ENCODE data around the gene TRPC4. TPM values are rescaled to one million over a fixed set of nuclear protein-coding genes. Genes with fewer than 3 reads are reported as not detected.

TRPC4 gene
- polyA plus RNA-seq, 1 donor from 2014 or later = 8.8 TPM

DNA sequence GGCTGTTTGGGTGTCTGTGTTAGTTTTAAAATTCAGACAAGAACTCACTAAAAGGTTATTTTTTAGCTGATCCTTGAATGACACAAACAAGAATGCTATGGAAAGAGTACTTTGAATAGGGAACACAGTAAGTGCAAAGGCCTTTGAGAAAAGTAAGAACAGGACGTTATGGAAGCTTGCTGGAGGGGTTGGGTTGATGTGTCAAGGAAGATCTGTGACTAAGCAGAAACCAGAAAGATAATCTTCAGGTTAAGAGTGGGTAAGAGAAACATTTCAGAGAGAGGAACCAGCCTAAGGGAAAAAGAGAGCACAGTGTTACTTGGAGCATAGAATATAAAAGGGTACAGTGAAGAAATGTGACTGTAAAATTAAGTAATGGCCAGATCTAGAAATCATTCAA lies 41.2 kb upstream of the TRPC4 start:
- Histone ChIP-seq H3K4me3 (ENCODE audit: low read length) (no peak overlapping the region), H3K27me3 (ENCODE audit: insufficient read depth, low read depth, low read length) (no peaks in the 10 kb centered on the region), H3K9me2 (ENCODE audit: insufficient read depth, low read length) (no peaks in the 10 kb centered on the region), H4K20me1 (ENCODE audit: insufficient read depth) (no peaks in the 10 kb centered on the region), H3K9me3 (ENCODE audit: low read length) (no peaks in the 10 kb centered on the region), H2AFZ (ENCODE audit: low read depth, low read length) (no peak overlapping the region), H3K4me2 (ENCODE audit: low read length) (no peak overlapping the region), H3K36me3 (ENCODE audit: insufficient read depth, low read length) (no peaks in the 10 kb centered on the region), H3F3A (ENCODE audit: insufficient read depth, low read length, poor library complexity, severe bottlenecking) (no peaks in the 10 kb centered on the region), H3K9ac (ENCODE audit: low read length) (no peak overlapping the region), H3K27ac (ENCODE audit: low read length) (no peak overlapping the region), H3K79me2 (replicated peaks; ENCODE audit: insufficient read depth, low read length) (no peaks in the 10 kb centered on the region)
- no peak for TF ChIP-seq MXI1 (conservative IDR thresholded peaks at IDR 0.05; ENCODE audit: poor library complexity, severe bottlenecking)
- TF ChIP-seq, protein P1, sequence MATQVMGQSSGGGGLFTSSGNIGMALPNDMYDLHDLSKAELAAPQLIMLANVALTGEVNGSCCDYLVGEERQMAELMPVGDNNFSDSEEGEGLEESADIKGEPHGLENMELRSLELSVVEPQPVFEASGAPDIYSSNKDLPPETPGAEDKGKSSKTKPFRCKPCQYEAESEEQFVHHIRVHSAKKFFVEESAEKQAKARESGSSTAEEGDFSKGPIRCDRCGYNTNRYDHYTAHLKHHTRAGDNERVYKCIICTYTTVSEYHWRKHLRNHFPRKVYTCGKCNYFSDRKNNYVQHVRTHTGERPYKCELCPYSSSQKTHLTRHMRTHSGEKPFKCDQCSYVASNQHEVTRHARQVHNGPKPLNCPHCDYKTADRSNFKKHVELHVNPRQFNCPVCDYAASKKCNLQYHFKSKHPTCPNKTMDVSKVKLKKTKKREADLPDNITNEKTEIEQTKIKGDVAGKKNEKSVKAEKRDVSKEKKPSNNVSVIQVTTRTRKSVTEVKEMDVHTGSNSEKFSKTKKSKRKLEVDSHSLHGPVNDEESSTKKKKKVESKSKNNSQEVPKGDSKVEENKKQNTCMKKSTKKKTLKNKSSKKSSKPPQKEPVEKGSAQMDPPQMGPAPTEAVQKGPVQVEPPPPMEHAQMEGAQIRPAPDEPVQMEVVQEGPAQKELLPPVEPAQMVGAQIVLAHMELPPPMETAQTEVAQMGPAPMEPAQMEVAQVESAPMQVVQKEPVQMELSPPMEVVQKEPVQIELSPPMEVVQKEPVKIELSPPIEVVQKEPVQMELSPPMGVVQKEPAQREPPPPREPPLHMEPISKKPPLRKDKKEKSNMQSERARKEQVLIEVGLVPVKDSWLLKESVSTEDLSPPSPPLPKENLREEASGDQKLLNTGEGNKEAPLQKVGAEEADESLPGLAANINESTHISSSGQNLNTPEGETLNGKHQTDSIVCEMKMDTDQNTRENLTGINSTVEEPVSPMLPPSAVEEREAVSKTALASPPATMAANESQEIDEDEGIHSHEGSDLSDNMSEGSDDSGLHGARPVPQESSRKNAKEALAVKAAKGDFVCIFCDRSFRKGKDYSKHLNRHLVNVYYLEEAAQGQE (IDR thresholded peaks at IDR 0.05; ENCODE audit: borderline replicate concordance) = no peak
- TF ChIP-seq EZH2 (IDR thresholded peaks at IDR 0.05; ENCODE audit: borderline replicate concordance, insufficient read depth, low read length, poor library complexity, severe bottlenecking) = no peak
- TF ChIP-seq EP300 (conservative IDR thresholded peaks at IDR 0.05; ENCODE audit: poor library complexity, severe bottlenecking) = no peak
- TF ChIP-seq, protein P2, sequence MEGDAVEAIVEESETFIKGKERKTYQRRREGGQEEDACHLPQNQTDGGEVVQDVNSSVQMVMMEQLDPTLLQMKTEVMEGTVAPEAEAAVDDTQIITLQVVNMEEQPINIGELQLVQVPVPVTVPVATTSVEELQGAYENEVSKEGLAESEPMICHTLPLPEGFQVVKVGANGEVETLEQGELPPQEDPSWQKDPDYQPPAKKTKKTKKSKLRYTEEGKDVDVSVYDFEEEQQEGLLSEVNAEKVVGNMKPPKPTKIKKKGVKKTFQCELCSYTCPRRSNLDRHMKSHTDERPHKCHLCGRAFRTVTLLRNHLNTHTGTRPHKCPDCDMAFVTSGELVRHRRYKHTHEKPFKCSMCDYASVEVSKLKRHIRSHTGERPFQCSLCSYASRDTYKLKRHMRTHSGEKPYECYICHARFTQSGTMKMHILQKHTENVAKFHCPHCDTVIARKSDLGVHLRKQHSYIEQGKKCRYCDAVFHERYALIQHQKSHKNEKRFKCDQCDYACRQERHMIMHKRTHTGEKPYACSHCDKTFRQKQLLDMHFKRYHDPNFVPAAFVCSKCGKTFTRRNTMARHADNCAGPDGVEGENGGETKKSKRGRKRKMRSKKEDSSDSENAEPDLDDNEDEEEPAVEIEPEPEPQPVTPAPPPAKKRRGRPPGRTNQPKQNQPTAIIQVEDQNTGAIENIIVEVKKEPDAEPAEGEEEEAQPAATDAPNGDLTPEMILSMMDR (IDR thresholded peaks at IDR 0.05; ENCODE audit: poor library complexity, severe bottlenecking) = no peak
- TF ChIP-seq POLR2AphosphoS5 (IDR thresholded peaks at IDR 0.05) = no peak
- no peak for TF ChIP-seq SMC3 (conservative IDR thresholded peaks at IDR 0.05; ENCODE audit: poor library complexity)
- no peak for TF ChIP-seq TAF1 (IDR thresholded peaks at IDR 0.05; ENCODE audit: low read depth)
- no peak for TF ChIP-seq RAD21 (conservative IDR thresholded peaks at IDR 0.05)

DNA sequence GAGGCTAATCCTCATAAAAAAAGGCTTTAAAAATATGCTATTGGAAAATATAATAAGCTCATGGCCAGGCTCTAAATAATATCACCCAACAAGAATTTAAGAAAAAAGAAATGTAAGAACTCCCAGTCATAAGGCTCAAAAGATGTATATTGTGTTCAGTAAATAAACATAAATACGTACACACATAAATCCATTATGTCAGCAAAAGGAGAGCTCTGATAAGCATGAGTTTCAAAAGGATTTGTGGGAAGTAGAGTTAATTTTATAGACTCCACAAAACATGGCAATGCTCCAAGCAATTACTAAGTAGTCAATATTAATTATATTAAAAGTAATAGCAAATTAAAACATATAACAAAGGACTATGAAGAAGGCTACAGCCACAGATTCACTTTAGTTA lies 37.3 kb upstream of the TRPC4 start:
- no peak overlapping the region for H3K27ac ChIP-seq (ENCODE audit: low read length)
- no peaks in the 10 kb centered on the region for H3K79me2 ChIP-seq (replicated peaks; ENCODE audit: insufficient read depth, low read length)
- no peaks in the 10 kb centered on the region for H3K36me3 ChIP-seq (ENCODE audit: insufficient read depth, low read length)
- H3K9me2 ChIP-seq (ENCODE audit: insufficient read depth, low read length) = no peaks in the 10 kb centered on the region
- no peaks in the 10 kb centered on the region for H3K27me3 ChIP-seq (ENCODE audit: insufficient read depth, low read depth, low read length)
- H2AFZ ChIP-seq (ENCODE audit: low read depth, low read length) = no peak overlapping the region
- H3K9ac ChIP-seq (ENCODE audit: low read length) = no peak overlapping the region
- no peak overlapping the region for H3K4me3 ChIP-seq (ENCODE audit: low read length)
- TF ChIP-seq EZH2 (IDR thresholded peaks at IDR 0.05; ENCODE audit: borderline replicate concordance, insufficient read depth, low read length, poor library complexity, severe bottlenecking) (no peak), EP300 (conservative IDR thresholded peaks at IDR 0.05; ENCODE audit: poor library complexity, severe bottlenecking) (no peak), TAF1 (IDR thresholded peaks at IDR 0.05; ENCODE audit: low read depth) (no peak), SMC3 (conservative IDR thresholded peaks at IDR 0.05; ENCODE audit: poor library complexity) (no peak), RAD21 (conservative IDR thresholded peaks at IDR 0.05) (no peak), MXI1 (conservative IDR thresholded peaks at IDR 0.05; ENCODE audit: poor library complexity, severe bottlenecking) (no peak), POLR2AphosphoS5 (IDR thresholded peaks at IDR 0.05) (no peak)
- TF ChIP-seq, protein P1 (IDR thresholded peaks at IDR 0.05; ENCODE audit: borderline replicate concordance) = no peak
- TF ChIP-seq, protein P2 (IDR thresholded peaks at IDR 0.05; ENCODE audit: poor library complexity, severe bottlenecking) = no peak
- no peak overlapping the region for H3K4me2 ChIP-seq (ENCODE audit: low read length)
- no peaks in the 10 kb centered on the region for H4K20me1 ChIP-seq (ENCODE audit: insufficient read depth)
- H3F3A ChIP-seq (ENCODE audit: insufficient read depth, low read length, poor library complexity, severe bottlenecking) = no peaks in the 10 kb centered on the region
- H3K9me3 ChIP-seq (ENCODE audit: low read length) = no peaks in the 10 kb centered on the region
